ENCODE results near the gene ARHGEF28. TPM values are rescaled to one million over a fixed set of nuclear protein-coding genes. Genes with fewer than 3 reads are reported as not detected.

Gene ARHGEF28
- total RNA-seq, 1 donor from 2014 or later, result 8.5 TPM

GRCh38 chr5:73983644-73984043 is 357.6 kb downstream of the ARHGEF28 start:
- Histone ChIP-seq H3K4me2 (ENCODE audit: low read length) (no peak overlapping the region), H3K27ac (ENCODE audit: low read depth, low read length) (no peak overlapping the region), H3K79me2 (ENCODE audit: insufficient read depth, low read length) (no peaks in the 10 kb centered on the region), H4K20me1 (ENCODE audit: insufficient read depth, low read length) (no peaks in the 10 kb centered on the region), H3K36me3 (ENCODE audit: insufficient read depth, low read length) (no peaks in the 10 kb centered on the region), H2AFZ (ENCODE audit: low read depth, low read length) (no peak overlapping the region), H3K4me1 (ENCODE audit: insufficient read depth, low read length) (no peaks in the 10 kb centered on the region), H3K9me3 (ENCODE audit: insufficient read depth, low read depth, low read length) (no peaks in the 10 kb centered on the region), H3K27me3 (ENCODE audit: insufficient read depth, low read length) (no peaks in the 10 kb centered on the region), H3K9ac (ENCODE audit: low read length) (no peak overlapping the region), H3K4me3 (ENCODE audit: insufficient read depth, low read depth, low read length) (no peak overlapping the region)
- DNase-seq (ENCODE audit: low read depth) (no peak), FAIRE-seq (no peak)
- H3K27ac Mint-ChIP-seq (ENCODE audit: unreplicated experiment), result no peak overlapping the region
- H3K4me3 Mint-ChIP-seq (ENCODE audit: unreplicated experiment), result no peak overlapping the region
- H3K4me1 Mint-ChIP-seq (ENCODE audit: low read depth, unreplicated experiment), result peaks cover 7% of the 10 kb centered on the region
- H3K27me3 Mint-ChIP-seq (ENCODE audit: low read depth, unreplicated experiment), result peaks cover 5% of the 10 kb centered on the region
- H3K9me3 Mint-ChIP-seq (ENCODE audit: unreplicated experiment), result no peaks in the 10 kb centered on the region
- no peaks in the 10 kb centered on the region for H3K36me3 Mint-ChIP-seq (ENCODE audit: low read depth, unreplicated experiment)
- TF ChIP-seq, protein P1, sequence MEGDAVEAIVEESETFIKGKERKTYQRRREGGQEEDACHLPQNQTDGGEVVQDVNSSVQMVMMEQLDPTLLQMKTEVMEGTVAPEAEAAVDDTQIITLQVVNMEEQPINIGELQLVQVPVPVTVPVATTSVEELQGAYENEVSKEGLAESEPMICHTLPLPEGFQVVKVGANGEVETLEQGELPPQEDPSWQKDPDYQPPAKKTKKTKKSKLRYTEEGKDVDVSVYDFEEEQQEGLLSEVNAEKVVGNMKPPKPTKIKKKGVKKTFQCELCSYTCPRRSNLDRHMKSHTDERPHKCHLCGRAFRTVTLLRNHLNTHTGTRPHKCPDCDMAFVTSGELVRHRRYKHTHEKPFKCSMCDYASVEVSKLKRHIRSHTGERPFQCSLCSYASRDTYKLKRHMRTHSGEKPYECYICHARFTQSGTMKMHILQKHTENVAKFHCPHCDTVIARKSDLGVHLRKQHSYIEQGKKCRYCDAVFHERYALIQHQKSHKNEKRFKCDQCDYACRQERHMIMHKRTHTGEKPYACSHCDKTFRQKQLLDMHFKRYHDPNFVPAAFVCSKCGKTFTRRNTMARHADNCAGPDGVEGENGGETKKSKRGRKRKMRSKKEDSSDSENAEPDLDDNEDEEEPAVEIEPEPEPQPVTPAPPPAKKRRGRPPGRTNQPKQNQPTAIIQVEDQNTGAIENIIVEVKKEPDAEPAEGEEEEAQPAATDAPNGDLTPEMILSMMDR (IDR thresholded peaks at IDR 0.05; ENCODE audit: insufficient read depth, low read depth, low read length), result no peak
- TF ChIP-seq EZH2 (IDR thresholded peaks at IDR 0.05; ENCODE audit: insufficient read depth, low read length), result no peak

GRCh38 chr5:73985145-73985544 is 359.1 kb downstream of the ARHGEF28 start:
- Histone ChIP-seq H2AFZ (ENCODE audit: low read depth, low read length) (no peak overlapping the region), H3K27me3 (ENCODE audit: insufficient read depth, low read length) (no peaks in the 10 kb centered on the region), H3K79me2 (ENCODE audit: insufficient read depth, low read length) (no peaks in the 10 kb centered on the region), H3K4me2 (ENCODE audit: low read length) (no peak overlapping the region), H4K20me1 (ENCODE audit: insufficient read depth, low read length) (no peaks in the 10 kb centered on the region), H3K27ac (ENCODE audit: low read depth, low read length) (no peak overlapping the region), H3K9ac (ENCODE audit: low read length) (no peak overlapping the region), H3K4me1 (ENCODE audit: insufficient read depth, low read length) (no peaks in the 10 kb centered on the region), H3K9me3 (ENCODE audit: insufficient read depth, low read depth, low read length) (no peaks in the 10 kb centered on the region), H3K36me3 (ENCODE audit: insufficient read depth, low read length) (no peaks in the 10 kb centered on the region), H3K4me3 (ENCODE audit: insufficient read depth, low read depth, low read length) (no peak overlapping the region)
- Mint-ChIP-seq H3K36me3 (ENCODE audit: low read depth, unreplicated experiment) (no peaks in the 10 kb centered on the region), H3K4me3 (ENCODE audit: unreplicated experiment) (no peak overlapping the region), H3K9me3 (ENCODE audit: unreplicated experiment) (no peaks in the 10 kb centered on the region), H3K27ac (ENCODE audit: unreplicated experiment) (no peak overlapping the region), H3K27me3 (ENCODE audit: low read depth, unreplicated experiment) (peaks cover 5% of the 10 kb centered on the region), H3K4me1 (ENCODE audit: low read depth, unreplicated experiment) (peaks cover 7% of the 10 kb centered on the region)
- TF ChIP-seq EZH2 (IDR thresholded peaks at IDR 0.05; ENCODE audit: insufficient read depth, low read length), result no peak
- TF ChIP-seq, protein P1 (IDR thresholded peaks at IDR 0.05; ENCODE audit: insufficient read depth, low read depth, low read length), result peak; percentile 58
- FAIRE-seq, result peak; percentile 50
- peak; percentile 20 for DNase-seq (ENCODE audit: low read depth)

DNA sequence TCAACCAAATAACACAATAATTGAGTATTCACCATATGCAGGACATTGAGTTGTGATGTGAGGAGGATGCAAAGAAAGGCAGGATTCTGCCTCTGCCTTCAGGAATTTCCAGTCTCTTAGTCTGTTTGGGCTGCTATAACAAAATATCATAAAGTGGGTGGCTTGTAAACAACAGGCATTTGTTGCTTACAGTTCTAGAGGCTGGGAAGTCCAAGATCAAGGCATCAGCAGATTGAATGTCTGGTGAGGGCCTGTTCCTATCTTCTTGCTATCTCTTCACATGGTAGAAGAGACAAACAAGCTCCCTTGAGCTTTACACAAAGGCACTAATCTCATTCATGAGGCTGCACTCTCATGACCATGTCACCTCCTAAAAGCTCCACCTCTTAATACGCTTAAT is 360.7 kb downstream of the ARHGEF28 start:
- Histone ChIP-seq H3K27me3 (ENCODE audit: insufficient read depth, low read length) (no peaks in the 10 kb centered on the region), H4K20me1 (ENCODE audit: insufficient read depth, low read length) (no peaks in the 10 kb centered on the region), H3K36me3 (ENCODE audit: insufficient read depth, low read length) (no peaks in the 10 kb centered on the region), H3K4me2 (ENCODE audit: low read length) (no peak overlapping the region), H2AFZ (ENCODE audit: low read depth, low read length) (no peak overlapping the region), H3K27ac (ENCODE audit: low read depth, low read length) (no peak overlapping the region), H3K9me3 (ENCODE audit: insufficient read depth, low read depth, low read length) (no peaks in the 10 kb centered on the region), H3K4me1 (ENCODE audit: insufficient read depth, low read length) (no peaks in the 10 kb centered on the region), H3K4me3 (ENCODE audit: insufficient read depth, low read depth, low read length) (no peak overlapping the region), H3K79me2 (ENCODE audit: insufficient read depth, low read length) (no peaks in the 10 kb centered on the region), H3K9ac (ENCODE audit: low read length) (no peak overlapping the region)
- Mint-ChIP-seq H3K27ac (ENCODE audit: unreplicated experiment) (no peak overlapping the region), H3K27me3 (ENCODE audit: low read depth, unreplicated experiment) (peaks cover 10% of the 10 kb centered on the region), H3K36me3 (ENCODE audit: low read depth, unreplicated experiment) (no peaks in the 10 kb centered on the region), H3K4me1 (ENCODE audit: low read depth, unreplicated experiment) (peaks cover 7% of the 10 kb centered on the region), H3K9me3 (ENCODE audit: unreplicated experiment) (no peaks in the 10 kb centered on the region), H3K4me3 (ENCODE audit: unreplicated experiment) (no peak overlapping the region)
- TF ChIP-seq, protein P1 (IDR thresholded peaks at IDR 0.05; ENCODE audit: insufficient read depth, low read depth, low read length), result no peak
- no peak for TF ChIP-seq EZH2 (IDR thresholded peaks at IDR 0.05; ENCODE audit: insufficient read depth, low read length)
- FAIRE-seq, result no peak
- DNase-seq (ENCODE audit: low read depth), result no peak
